H9 (cell line): Measurements from ENCODE around the gene CD244. TPM values are rescaled to one million over a fixed set of nuclear protein-coding genes. Genes with fewer than 3 reads are reported as not detected.

Experiments
- DNase-seq: peaks from one replicate; pipeline ENCODE4 v3.0.0-alpha.2; 2017
- H2AFZ ChIP-seq: one replicate; pipeline ENCODE4 v1.6.1; 2013; ENCODE audit warnings: mild to moderate bottlenecking, low read length, control low read depth, moderate library complexity
- H2AK5ac ChIP-seq: 2 replicates; pipeline ENCODE4 v1.6.1; 2013; ENCODE audit warnings: low read length, control low read depth, mixed read lengths; ENCODE audit not compliant: insufficient read length
- H2BK120ac ChIP-seq: one replicate; pipeline ENCODE4 v1.6.1; 2013; ENCODE audit warnings: low read depth, mild to moderate bottlenecking, low read length, control low read depth, inconsistent platforms; ENCODE audit not compliant: poor library complexity, severe bottlenecking
- H2BK12ac ChIP-seq: 2 replicates; pipeline ENCODE4 v1.6.1; 2013; ENCODE audit warnings: low read length, control low read depth, mixed read lengths, low read depth; ENCODE audit not compliant: insufficient read length
- H2BK15ac ChIP-seq: 2 replicates; pipeline ENCODE4 v1.6.1; 2013; ENCODE audit warnings: low read depth, low read length, control low read depth
- H2BK20ac ChIP-seq: one replicate; pipeline ENCODE4 v1.6.1; 2013; ENCODE audit warnings: low read depth, mild to moderate bottlenecking, low read length, control low read depth, inconsistent platforms; ENCODE audit not compliant: poor library complexity, severe bottlenecking
- H2BK5ac ChIP-seq: 2 replicates; pipeline ENCODE4 v1.6.1; 2013; ENCODE audit warnings: low read length, control low read depth, mixed read lengths; ENCODE audit not compliant: insufficient read length
- H3K14ac ChIP-seq: 2 replicates; pipeline ENCODE4 v1.6.1; 2013; ENCODE audit warnings: low read length, control low read depth; ENCODE audit not compliant: insufficient read depth
- H3K18ac ChIP-seq: 2 replicates; pipeline ENCODE4 v1.6.1; 2013; ENCODE audit warnings: low read depth, mild to moderate bottlenecking, mixed read lengths, low read length, control low read depth; ENCODE audit not compliant: insufficient read length
- H3K23ac ChIP-seq: 2 replicates; pipeline ENCODE4 v1.6.1; 2013; ENCODE audit warnings: low read length, control low read depth, mixed read lengths, low read depth; ENCODE audit not compliant: insufficient read length
- H3K23me2 ChIP-seq: 2 replicates; pipeline ENCODE4 v1.6.1; 2013; ENCODE audit warnings: low read depth, mild to moderate bottlenecking, mixed read lengths, low read length, control low read depth; ENCODE audit not compliant: insufficient read length, poor library complexity, severe bottlenecking
- H3K27ac ChIP-seq: 2 replicates; pipeline ENCODE4 v1.5.1; 2013; ENCODE audit warnings: low read length, control low read depth, mixed read lengths, low read depth; ENCODE audit not compliant: insufficient read length
- H3K27me3 ChIP-seq: 2 replicates; pipeline ENCODE4 v1.6.1; 2013; ENCODE audit warnings: low read length, control low read depth, inconsistent platforms; ENCODE audit not compliant: insufficient read depth
- H3K4ac ChIP-seq: 2 replicates; pipeline ENCODE4 v1.6.1; 2013; ENCODE audit warnings: low read depth, mild to moderate bottlenecking, control low read depth, inconsistent platforms, low read length, moderate library complexity
- H3K4me1 ChIP-seq: 2 replicates; pipeline ENCODE4 v1.6.1; 2013; ENCODE audit warnings: low read length, control low read depth, inconsistent platforms; ENCODE audit not compliant: insufficient read depth
- H3K4me2 ChIP-seq: 2 replicates; pipeline ENCODE4 v1.6.1; 2013; ENCODE audit warnings: low read length, control low read depth, mixed read lengths; ENCODE audit not compliant: insufficient read length, insufficient read depth
- H3K56ac ChIP-seq: 2 replicates; pipeline ENCODE4 v1.6.1; 2013; ENCODE audit warnings: low read depth, mild to moderate bottlenecking, mixed read lengths, low read length, control low read depth; ENCODE audit not compliant: insufficient read length
- H3K79me1 ChIP-seq: 2 replicates; pipeline ENCODE4 v1.6.1; 2013; ENCODE audit warnings: low read depth, mild to moderate bottlenecking, moderate library complexity, low read length, control low read depth, inconsistent platforms; ENCODE audit not compliant: insufficient read depth, poor library complexity, severe bottlenecking
- H3K79me2 ChIP-seq: 2 replicates; pipeline ENCODE4 v1.6.1; 2013; ENCODE audit warnings: low read length, control low read depth, inconsistent platforms; ENCODE audit not compliant: insufficient read depth
- H3K9ac ChIP-seq: 2 replicates; pipeline ENCODE4 v1.6.1; 2013; ENCODE audit warnings: low read length, control low read depth, mixed read lengths; ENCODE audit not compliant: insufficient read length; ENCODE audit errors: extremely low read depth
- H3K9me3 ChIP-seq: one replicate; pipeline ENCODE4 v1.6.1; 2013; ENCODE audit warnings: low read depth, low read length, inconsistent platforms; ENCODE audit not compliant: control insufficient read depth
- H3T11ph ChIP-seq: one replicate; pipeline ENCODE4 v1.6.1; 2013; ENCODE audit warnings: mild to moderate bottlenecking, low read length, control low read depth, inconsistent platforms
- H4K20me1 ChIP-seq: one replicate; pipeline ENCODE4 v1.6.1; 2013; ENCODE audit not compliant: control insufficient read depth, insufficient read length, insufficient read depth
- H4K5ac ChIP-seq: 2 replicates; pipeline ENCODE4 v1.6.1; 2013; ENCODE audit warnings: low read depth, mild to moderate bottlenecking, mixed read lengths, low read length, control low read depth; ENCODE audit not compliant: insufficient read length
- H4K8ac ChIP-seq: replicated peaks from 2 replicates; pipeline ENCODE4 v1.6.1; 2013; ENCODE audit warnings: low read length, control low read depth, mixed read lengths, low read depth; ENCODE audit not compliant: insufficient read length
- H4K91ac ChIP-seq: 2 replicates; pipeline ENCODE4 v1.6.1; 2013; ENCODE audit warnings: low read depth, mild to moderate bottlenecking, moderate library complexity, mixed read lengths, low read length, control low read depth; ENCODE audit not compliant: insufficient read length
- H3K27ac Mint-ChIP-seq, 3 experiments: 2 replicates in 2 of 3; 3 replicates in 1 of 3; pipeline ENCODE4 v1.8.0; 2020 to 2021; ENCODE audit warnings: mixed read lengths in 3 of 3, mild to moderate bottlenecking in 1 of 3, moderate library complexity in 1 of 3
- H3K27me3 Mint-ChIP-seq: 2 replicates; pipeline ENCODE4 v1.8.0; 2021; ENCODE audit warnings: low read depth, mild to moderate bottlenecking, moderate library complexity, mixed read lengths
- H3K36me3 Mint-ChIP-seq, 3 experiments: 2 replicates in 2 of 3; 3 replicates in 1 of 3; pipeline ENCODE4 v1.8.0; 2020 to 2021; ENCODE audit warnings: low read depth in 3 of 3, mixed read lengths in 3 of 3; ENCODE audit not compliant: insufficient read depth in 1 of 3
- H3K4me1 Mint-ChIP-seq, 2 experiments: 2 replicates each; pipeline ENCODE4 v1.8.0; 2020; ENCODE audit warnings: mixed read lengths in 2 of 2
- H3K4me3 Mint-ChIP-seq, 2 experiments: 2 replicates in 1 of 2; 3 replicates in 1 of 2; pipeline ENCODE4 v1.8.0; 2020 to 2021; ENCODE audit warnings: mild to moderate bottlenecking in 2 of 2, mixed read lengths in 2 of 2, moderate library complexity in 1 of 2
- H3K9me3 Mint-ChIP-seq, 2 experiments: 2 replicates in 1 of 2; 3 replicates in 1 of 2; pipeline ENCODE4 v1.8.0; 2020; ENCODE audit warnings: mild to moderate bottlenecking in 2 of 2, mixed read lengths in 2 of 2, moderate library complexity in 1 of 2
- CTCF ChIP-seq: fragments of 200-600 bp; sonication (generic); conservative IDR thresholded peaks from 3 replicates; pipeline ENCODE4 v1.8.0; 2021; ENCODE audit warnings: antibody characterized with exemption, mild to moderate bottlenecking
- WGBS: extraction: QIAGEN DNeasy Blood & Tissue Kit; methylation state at CpG from one replicate; pipeline ENCODE4 v1.1.7; 2013; ENCODE audit warnings: missing lambda C conversion rate, low lambda C conversion rate, mixed read lengths; ENCODE audit not compliant: insufficient read length; ENCODE audit errors: extremely low coverage; 5-methylcytosine and 5-hydroxymethylcytosine counted together
- total RNA-seq: library from RNA; stranded (reverse); gene quantifications from 2 replicates; pipeline ENCODE4 v1.2.1, GENCODE V29; 2021

CD244 gene
- total RNA-seq, 1 experiment from 2014 or later = not detected

- Mint-ChIP-seq H3K36me3 (no peaks in the 10 kb centered on the region), H3K4me1 (peaks cover 29 to 34% of the 10 kb centered on the region in 2 experiments), H3K27ac (no peak overlapping the region), H3K4me3 (no peak overlapping the region), H3K27me3 (no peaks in the 10 kb centered on the region; the same call in none of the 2 replicates), H3K9me3 (no peaks in the 10 kb centered on the region)
- H3K4ac ChIP-seq = no peak overlapping the region
- no peak overlapping the region for H3K27ac ChIP-seq
- no peak overlapping the region for H4K8ac ChIP-seq
- H4K91ac ChIP-seq = no peak overlapping the region
- H2BK120ac ChIP-seq = no peak overlapping the region
- no peaks in the 10 kb centered on the region for H3K9me3 ChIP-seq
- TF ChIP-seq CTCF = no peak
- H4K5ac ChIP-seq = no peak overlapping the region
- H2AFZ ChIP-seq = no peak overlapping the region
- H3K23ac ChIP-seq = no peak overlapping the region
- H2BK15ac ChIP-seq = no peak overlapping the region
- DNase-seq = no peak
- no peak overlapping the region for H2BK12ac ChIP-seq
- no peaks in the 10 kb centered on the region for H3K23me2 ChIP-seq
- H3K56ac ChIP-seq = no peak overlapping the region
- no peak overlapping the region for H3K9ac ChIP-seq
- H3T11ph ChIP-seq = no peak overlapping the region
- H3K4me2 ChIP-seq = no peak overlapping the region
- H3K4me1 ChIP-seq = no peaks in the 10 kb centered on the region
- no peak overlapping the region for H3K14ac ChIP-seq
- H3K27me3 ChIP-seq = no peaks in the 10 kb centered on the region
- no peaks in the 10 kb centered on the region for H3K79me1 ChIP-seq
- H4K20me1 ChIP-seq = no peaks in the 10 kb centered on the region
- H2AK5ac ChIP-seq = no peak overlapping the region
- H3K18ac ChIP-seq = no peak overlapping the region
- no peak overlapping the region for H2BK5ac ChIP-seq
- H2BK20ac ChIP-seq = no peak overlapping the region
- no CpG with 5 or more reads among the region's 6 CpGs for WGBS
- H3K79me2 ChIP-seq = no peaks in the 10 kb centered on the region
Observed at GRCh38 chr1:160814316-160814715, 48.4 kb downstream of the CD244 start.
